ENCODE data around the gene ITK. TPM values are rescaled to one million over a fixed set of nuclear protein-coding genes. Genes with fewer than 3 reads are reported as not detected.

Gene ITK
- total RNA-seq = under 0.01 TPM

DNA sequence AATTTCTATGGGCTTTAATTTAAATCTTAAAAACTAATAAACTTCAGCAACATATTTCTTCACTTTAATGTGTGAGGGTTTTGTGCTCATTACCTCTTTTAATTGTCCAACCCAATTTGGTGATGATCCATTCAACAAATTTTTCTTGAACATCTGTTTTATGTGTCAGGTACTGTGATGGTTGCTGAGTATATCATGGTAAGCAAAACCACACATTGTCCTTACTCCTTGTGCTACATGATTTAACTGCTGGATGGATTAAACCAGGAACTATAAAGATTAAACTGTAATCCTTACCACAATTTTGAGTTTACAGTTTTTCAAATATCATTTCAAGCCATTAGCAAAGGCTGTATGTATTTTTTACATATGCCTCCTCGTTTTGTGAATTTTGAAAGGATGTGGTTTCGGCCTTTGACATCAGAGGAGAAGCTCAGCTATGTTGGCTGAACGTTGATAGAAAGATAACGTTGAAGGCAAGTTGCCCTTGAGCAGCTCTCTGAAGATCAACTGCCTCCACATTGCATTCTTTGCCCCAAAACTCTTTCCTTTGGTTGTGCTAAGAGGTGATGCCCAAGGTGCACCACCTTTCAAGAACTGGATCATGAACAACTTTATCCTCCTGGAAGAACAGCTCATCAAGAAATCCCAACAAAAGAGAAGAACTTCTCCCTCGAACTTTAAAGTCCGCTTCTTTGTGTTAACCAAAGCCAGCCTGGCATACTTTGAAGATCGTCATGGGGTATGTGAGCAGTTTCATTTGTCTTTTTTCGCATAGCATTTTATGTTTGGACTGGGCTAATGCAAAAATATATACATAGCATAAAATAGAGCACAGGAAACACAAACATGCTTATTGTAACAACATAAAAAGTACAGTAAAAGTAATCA is at the start of gene ITK:
Gene ITK (plus strand): TSS at position 467 of the 891 bp plus-strand sequence. CDS start 138 bp downstream, at position 605.
- no peaks in the 10 kb centered on the region for H3K36me3 ChIP-seq (ENCODE audit: control insufficient read depth in 3 of 3, insufficient read depth in 3 of 3, low read length in 3 of 3)
- no peak within 1 kb of the TSS for H3K4me3 ChIP-seq (ENCODE audit: low read length in 3 of 3)
- no peak within 1 kb of the TSS for H3K27ac ChIP-seq (ENCODE audit: low read depth, low read length)
- H3K9me3 ChIP-seq (ENCODE audit: control insufficient read depth in 3 of 3, low read length in 3 of 3) = no peaks in the 10 kb centered on the region
- no peak within 1 kb of the TSS for H3K9ac ChIP-seq (ENCODE audit: low read depth in 1 of 3, low read length in 3 of 3)
- H3K27me3 ChIP-seq (ENCODE audit: control insufficient read depth in 3 of 3, insufficient read depth in 3 of 3, low read length in 3 of 3) = peaks cover 0 to 6% (median 5%) of the 10 kb centered on the region in 3 donors
- H3K4me1 ChIP-seq (ENCODE audit: control insufficient read depth in 3 of 3, insufficient read depth in 3 of 3, low read length in 3 of 3) = no peaks in the 10 kb centered on the region

DNA sequence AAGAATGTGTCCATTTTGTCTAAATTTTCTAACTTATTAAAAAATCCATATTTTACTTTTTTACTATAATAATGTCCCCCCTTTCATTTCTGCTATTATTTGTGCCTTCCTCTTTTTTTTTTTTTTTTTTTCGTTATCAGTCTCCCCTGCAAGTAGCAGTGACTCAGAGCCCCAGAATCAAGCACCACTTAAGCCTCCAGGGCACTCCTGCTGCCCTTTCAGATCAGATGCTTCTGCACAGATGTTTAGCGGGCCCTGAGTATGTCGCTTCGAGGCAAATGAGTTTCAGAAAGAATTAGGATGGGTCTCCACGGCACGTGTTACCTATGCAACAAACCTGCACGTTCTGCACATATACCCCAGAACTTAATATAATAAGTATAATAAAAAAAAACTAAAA is 49.7 kb upstream of the ITK start:
- no peak overlapping the region for H3K4me3 ChIP-seq (ENCODE audit: low read length in 3 of 3)
- H3K9ac ChIP-seq (ENCODE audit: low read depth in 1 of 3, low read length in 3 of 3) = no peak overlapping the region
- no peak overlapping the region for H3K27ac ChIP-seq (ENCODE audit: low read depth, low read length)

DNA sequence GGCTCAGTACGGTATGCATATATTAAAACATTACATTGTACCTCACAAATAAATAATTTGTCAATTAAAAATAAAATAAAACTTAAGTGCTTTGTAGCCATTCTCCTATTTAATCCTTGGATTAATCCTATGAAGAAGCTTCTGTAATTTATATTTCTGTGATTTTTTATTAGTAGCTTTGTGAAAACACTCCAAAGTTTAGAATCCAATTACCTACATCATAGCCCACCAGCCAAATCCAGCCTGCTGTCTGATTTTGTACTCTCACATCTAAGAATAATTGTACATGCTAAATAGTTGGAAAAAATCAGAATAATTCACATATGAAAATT is 48.4 kb upstream of the ITK start:
- H3K4me3 ChIP-seq (ENCODE audit: low read length in 3 of 3) = no peak overlapping the region
- H3K9ac ChIP-seq (ENCODE audit: low read depth in 1 of 3, low read length in 3 of 3) = no peak overlapping the region
- no peaks in the 10 kb centered on the region for H3K4me1 ChIP-seq (ENCODE audit: control insufficient read depth in 3 of 3, insufficient read depth in 3 of 3, low read length in 3 of 3)
- no peak overlapping the region for H3K27ac ChIP-seq (ENCODE audit: low read depth, low read length)
- no peaks in the 10 kb centered on the region for H3K9me3 ChIP-seq (ENCODE audit: control insufficient read depth in 3 of 3, low read length in 3 of 3)
- no peaks in the 10 kb centered on the region for H3K27me3 ChIP-seq (ENCODE audit: control insufficient read depth in 3 of 3, insufficient read depth in 3 of 3, low read length in 3 of 3)
- H3K36me3 ChIP-seq (ENCODE audit: control insufficient read depth in 3 of 3, insufficient read depth in 3 of 3, low read length in 3 of 3) = peaks cover 0 to 2% (median 0%) of the 10 kb centered on the region in 3 donors

More for the DNA sequence above, 49.7 kb upstream of the ITK start:
- H3K36me3 ChIP-seq (ENCODE audit: control insufficient read depth in 3 of 3, insufficient read depth in 3 of 3, low read length in 3 of 3) = no peaks in the 10 kb centered on the region
- no peaks in the 10 kb centered on the region for H3K27me3 ChIP-seq (ENCODE audit: control insufficient read depth in 3 of 3, insufficient read depth in 3 of 3, low read length in 3 of 3)
- H3K4me1 ChIP-seq (ENCODE audit: control insufficient read depth in 3 of 3, insufficient read depth in 3 of 3, low read length in 3 of 3) = no peaks in the 10 kb centered on the region
- H3K9me3 ChIP-seq (ENCODE audit: control insufficient read depth in 3 of 3, low read length in 3 of 3) = no peaks in the 10 kb centered on the region

DNA sequence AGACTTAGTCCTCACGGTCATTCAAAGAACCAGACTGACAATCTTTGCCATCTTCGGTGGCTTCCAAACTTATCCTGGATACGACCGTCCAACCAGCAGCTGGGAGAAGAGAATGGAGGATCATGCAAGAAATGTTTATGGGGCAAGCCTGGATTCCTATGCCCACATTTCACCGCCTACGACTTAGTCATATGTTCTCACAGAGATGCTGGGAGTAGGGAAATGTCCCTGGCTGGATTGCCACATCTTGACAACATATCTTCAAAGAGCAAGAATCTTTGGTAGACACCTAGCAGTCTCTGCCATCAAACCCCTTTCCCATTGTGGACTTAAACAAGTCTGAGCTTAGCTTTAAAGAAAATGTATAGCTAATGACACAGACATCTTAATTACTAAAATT is 42.9 kb upstream of the ITK start:
- Histone ChIP-seq H3K27ac (ENCODE audit: low read depth, low read length) (no peak overlapping the region), H3K4me1 (ENCODE audit: control insufficient read depth in 3 of 3, insufficient read depth in 3 of 3, low read length in 3 of 3) (peaks cover 5 to 6% (median 5%) of the 10 kb centered on the region in 3 donors), H3K27me3 (ENCODE audit: control insufficient read depth in 3 of 3, insufficient read depth in 3 of 3, low read length in 3 of 3) (no peaks in the 10 kb centered on the region), H3K9me3 (ENCODE audit: control insufficient read depth in 3 of 3, low read length in 3 of 3) (no peaks in the 10 kb centered on the region), H3K36me3 (ENCODE audit: control insufficient read depth in 3 of 3, insufficient read depth in 3 of 3, low read length in 3 of 3) (peaks cover 2 to 15% (median 4%) of the 10 kb centered on the region in 3 donors), H3K9ac (ENCODE audit: low read depth in 1 of 3, low read length in 3 of 3) (no peak overlapping the region), H3K4me3 (ENCODE audit: low read length in 3 of 3) (no peak overlapping the region)

DNA sequence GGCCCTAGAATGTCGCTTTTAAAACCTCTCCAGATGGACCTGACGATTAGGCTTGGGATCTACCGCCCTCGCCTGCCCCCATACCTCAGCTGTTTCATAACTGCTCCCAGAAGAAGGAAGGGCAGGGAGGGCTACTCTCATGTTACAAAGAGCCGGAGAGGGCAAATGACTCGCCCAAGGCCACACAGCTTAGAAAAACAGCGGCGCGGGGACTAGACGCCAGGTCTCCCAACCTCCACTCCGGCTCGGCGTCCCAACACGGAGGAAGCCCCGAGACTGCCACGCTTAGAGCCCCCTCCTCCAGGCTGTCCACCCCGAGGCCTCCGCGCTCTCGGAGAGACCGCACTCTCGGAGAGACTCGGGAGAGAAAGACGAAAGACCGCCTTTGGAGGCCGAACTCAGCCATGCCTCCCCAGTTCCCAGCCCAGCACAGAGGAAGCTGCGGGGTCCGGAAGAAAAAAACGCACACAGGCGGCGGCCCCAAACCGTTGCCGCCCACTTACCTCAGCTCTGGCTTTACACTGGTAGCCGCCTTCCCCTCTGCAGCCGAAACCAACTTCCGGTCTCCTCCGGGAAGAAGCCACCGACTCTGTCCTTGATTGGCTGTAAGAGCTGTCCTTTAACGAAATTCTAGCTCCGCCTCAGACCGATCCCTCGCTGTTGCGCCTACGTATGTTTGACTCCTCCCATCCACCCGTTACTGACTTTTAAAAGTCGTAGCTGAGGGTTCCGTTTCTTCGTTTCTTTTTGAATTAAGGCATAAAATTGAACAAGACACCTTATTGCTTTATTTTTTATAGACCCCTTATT is 38.1 kb upstream of the ITK start, which contains the start of gene MED7:
Gene MED7 (minus strand): TSS at position 549 of the 810 bp plus-strand sequence. CDS start 3,434 bp downstream, outside the sequence.
- Histone ChIP-seq H3K27ac (ENCODE audit: low read depth, low read length) (peak within 1 kb of the TSS; percentile 90), H3K27me3 (ENCODE audit: control insufficient read depth in 3 of 3, insufficient read depth in 3 of 3, low read length in 3 of 3) (no peaks in the 10 kb centered on the region), H3K36me3 (ENCODE audit: control insufficient read depth in 3 of 3, insufficient read depth in 3 of 3, low read length in 3 of 3) (peaks cover under 1 to 11% (median 2%) of the 10 kb centered on the region in 3 donors), H3K4me3 (ENCODE audit: low read length in 3 of 3) (peak within 1 kb of the TSS; percentile 93 to 96 (median 95)), H3K9me3 (ENCODE audit: control insufficient read depth in 3 of 3, low read length in 3 of 3) (no peaks in the 10 kb centered on the region), H3K4me1 (ENCODE audit: control insufficient read depth in 3 of 3, insufficient read depth in 3 of 3, low read length in 3 of 3) (peaks cover 5 to 11% (median 8%) of the 10 kb centered on the region in 3 donors), H3K9ac (ENCODE audit: low read depth in 1 of 3, low read length in 3 of 3) (peak within 1 kb of the TSS; percentile 92 to 97 (median 96))

DNA sequence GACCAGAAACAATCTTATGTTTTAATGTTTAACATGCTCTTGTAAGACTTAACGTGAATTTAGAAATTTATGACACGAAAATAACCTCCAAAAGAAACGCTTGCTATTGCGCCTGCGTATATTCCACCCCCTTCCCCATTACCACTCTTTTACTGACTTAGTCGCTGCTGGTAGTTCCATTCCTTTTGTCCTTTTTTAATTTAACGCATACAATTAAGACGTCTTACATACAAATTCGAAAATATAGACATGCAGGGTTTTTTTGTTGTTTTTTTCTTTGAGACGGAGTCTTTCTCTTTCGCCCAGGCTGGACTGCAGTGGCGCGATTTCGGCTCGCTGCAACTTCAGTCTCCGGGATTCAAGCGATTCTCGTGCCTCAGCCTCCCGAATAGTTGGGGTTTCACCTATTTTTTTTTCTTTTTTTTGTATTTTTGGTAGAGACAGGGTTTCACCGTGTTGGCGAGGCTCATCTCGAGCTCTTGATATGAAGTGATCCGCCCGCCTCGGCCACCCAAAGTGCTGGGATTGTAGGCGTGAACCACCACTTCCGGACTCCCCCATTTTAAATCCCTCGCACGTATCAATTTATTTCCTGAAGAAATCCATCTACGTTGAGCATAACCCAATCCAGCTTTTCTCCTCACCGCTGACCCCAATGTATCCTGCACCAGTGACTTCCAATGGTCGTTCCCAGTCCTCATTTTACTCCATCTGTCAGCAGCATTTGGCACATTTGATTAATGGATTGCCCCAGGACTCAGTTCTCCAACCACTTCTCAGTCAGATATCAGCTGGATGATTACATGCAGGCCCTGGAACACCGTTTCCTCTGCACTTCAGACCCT is 37.3 kb upstream of the ITK start:
- Histone ChIP-seq H3K27ac (ENCODE audit: low read depth, low read length) (peak overlapping the region; percentile 90), H3K9ac (ENCODE audit: low read depth in 1 of 3, low read length in 3 of 3) (peak overlapping the region; percentile 89 to 96 (median 92)), H3K4me1 (ENCODE audit: control insufficient read depth in 3 of 3, insufficient read depth in 3 of 3, low read length in 3 of 3) (peaks cover 5 to 11% (median 8%) of the 10 kb centered on the region in 3 donors)

DNA sequence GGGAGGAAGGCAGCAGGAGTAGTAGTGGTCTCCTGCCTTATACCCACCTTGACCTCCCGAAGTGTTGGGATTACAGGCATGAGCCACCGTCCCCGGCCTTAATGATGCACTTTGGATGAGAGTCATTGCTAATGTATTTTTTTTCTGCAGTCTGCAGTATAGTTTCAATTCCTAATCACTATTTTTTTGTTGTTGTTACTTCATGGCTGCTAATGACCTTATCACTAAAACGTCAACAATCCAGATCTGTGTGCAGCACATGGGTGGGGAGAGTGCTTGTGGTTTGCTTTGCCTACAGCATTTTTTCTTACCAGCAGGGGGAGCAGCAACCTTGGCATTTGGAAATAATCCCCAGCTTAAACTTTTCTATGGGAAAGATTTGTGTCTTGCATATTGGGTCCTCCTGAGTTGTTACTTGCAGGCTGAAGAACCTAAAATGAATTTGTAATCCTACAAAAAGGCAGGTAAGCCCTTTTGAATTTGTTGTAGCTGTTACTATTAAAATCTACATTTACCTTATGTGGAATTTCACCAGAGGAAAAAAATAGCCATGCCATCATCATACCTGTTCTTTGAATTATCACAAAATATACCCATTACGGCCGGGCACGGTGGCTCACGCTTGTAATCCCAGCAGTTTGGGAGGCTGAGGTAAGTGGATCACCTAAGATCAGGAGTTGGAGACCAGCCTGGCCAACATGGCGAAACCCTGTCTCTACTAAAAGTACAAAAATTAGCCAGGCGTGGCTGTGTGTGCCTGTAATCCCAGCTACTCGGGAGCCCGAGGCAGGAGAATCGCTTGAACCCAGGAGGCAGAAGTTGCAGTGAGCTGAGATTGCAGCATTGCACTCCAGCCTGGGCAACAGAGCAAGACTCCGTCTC is 31.7 kb upstream of the ITK start:
- Histone ChIP-seq H3K9ac (ENCODE audit: low read depth in 1 of 3, low read length in 3 of 3) (no peak overlapping the region), H3K4me1 (ENCODE audit: control insufficient read depth in 3 of 3, insufficient read depth in 3 of 3, low read length in 3 of 3) (no peaks in the 10 kb centered on the region), H3K27me3 (ENCODE audit: control insufficient read depth in 3 of 3, insufficient read depth in 3 of 3, low read length in 3 of 3) (no peaks in the 10 kb centered on the region), H3K9me3 (ENCODE audit: control insufficient read depth in 3 of 3, low read length in 3 of 3) (no peaks in the 10 kb centered on the region), H3K27ac (ENCODE audit: low read depth, low read length) (no peak overlapping the region), H3K36me3 (ENCODE audit: control insufficient read depth in 3 of 3, insufficient read depth in 3 of 3, low read length in 3 of 3) (no peaks in the 10 kb centered on the region), H3K4me3 (ENCODE audit: low read length in 3 of 3) (no peak overlapping the region)

More for the DNA sequence above, 37.3 kb upstream of the ITK start:
- H3K27me3 ChIP-seq (ENCODE audit: control insufficient read depth in 3 of 3, insufficient read depth in 3 of 3, low read length in 3 of 3) = no peaks in the 10 kb centered on the region
- no peaks in the 10 kb centered on the region for H3K9me3 ChIP-seq (ENCODE audit: control insufficient read depth in 3 of 3, low read length in 3 of 3)
- H3K4me3 ChIP-seq (ENCODE audit: low read length in 3 of 3) = peak overlapping the region; percentile 93 to 96 (median 95)
- peaks cover 0 to 5% (median 0%) of the 10 kb centered on the region in 3 donors for H3K36me3 ChIP-seq (ENCODE audit: control insufficient read depth in 3 of 3, insufficient read depth in 3 of 3, low read length in 3 of 3)

DNA sequence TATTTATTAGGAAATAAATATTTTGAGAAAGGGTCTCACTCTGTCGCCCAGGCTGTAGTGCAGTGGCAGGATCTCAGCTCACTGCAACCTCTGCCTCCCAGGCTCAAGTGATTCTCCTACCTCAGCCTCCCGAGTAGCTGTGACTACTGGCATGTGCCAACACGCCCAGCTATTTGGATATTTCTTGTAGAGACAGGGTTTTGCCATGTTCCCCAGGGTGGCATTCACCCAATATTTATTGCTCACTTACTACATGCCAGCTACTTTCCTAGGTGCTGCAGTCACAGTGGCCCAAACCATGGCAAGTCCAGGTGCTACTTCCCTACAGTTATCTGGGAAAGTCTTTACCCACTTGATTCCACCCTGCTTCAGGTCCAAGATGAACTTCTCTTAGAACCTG is 29.6 kb upstream of the ITK start:
- no peak overlapping the region for H3K4me3 ChIP-seq (ENCODE audit: low read length in 3 of 3)
- H3K27ac ChIP-seq (ENCODE audit: low read depth, low read length) = no peak overlapping the region
- no peaks in the 10 kb centered on the region for H3K4me1 ChIP-seq (ENCODE audit: control insufficient read depth in 3 of 3, insufficient read depth in 3 of 3, low read length in 3 of 3)
- no peak overlapping the region for H3K9ac ChIP-seq (ENCODE audit: low read depth in 1 of 3, low read length in 3 of 3)
- H3K36me3 ChIP-seq (ENCODE audit: control insufficient read depth in 3 of 3, insufficient read depth in 3 of 3, low read length in 3 of 3) = no peaks in the 10 kb centered on the region
- no peaks in the 10 kb centered on the region for H3K9me3 ChIP-seq (ENCODE audit: control insufficient read depth in 3 of 3, low read length in 3 of 3)
- H3K27me3 ChIP-seq (ENCODE audit: control insufficient read depth in 3 of 3, insufficient read depth in 3 of 3, low read length in 3 of 3) = no peaks in the 10 kb centered on the region

DNA sequence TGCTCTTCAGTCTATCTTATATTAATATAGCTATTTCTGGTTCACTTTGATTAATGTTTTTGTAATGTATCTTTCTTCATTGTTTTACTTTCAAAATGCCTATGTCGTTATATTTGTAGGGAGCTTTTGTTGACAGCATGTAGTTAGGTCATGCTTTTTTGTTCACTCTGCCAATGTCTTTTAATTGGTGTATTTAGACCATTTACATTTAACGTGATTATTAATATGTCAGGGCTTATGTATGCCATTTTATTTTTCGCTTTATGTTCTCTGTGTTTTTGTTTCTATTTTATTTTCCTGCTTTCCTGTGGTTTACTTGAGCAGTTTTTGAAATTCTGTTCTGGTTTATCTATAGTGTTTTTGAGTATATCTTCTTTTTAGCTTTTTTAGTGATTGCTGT is 25.3 kb upstream of the ITK start:
- Histone ChIP-seq H3K9me3 (ENCODE audit: control insufficient read depth in 3 of 3, low read length in 3 of 3) (no peaks in the 10 kb centered on the region), H3K4me3 (ENCODE audit: low read length in 3 of 3) (no peak overlapping the region), H3K27me3 (ENCODE audit: control insufficient read depth in 3 of 3, insufficient read depth in 3 of 3, low read length in 3 of 3) (peaks cover 0 to 4% (median 0%) of the 10 kb centered on the region in 3 donors)

More for the DNA sequence above, 25.3 kb upstream of the ITK start:
- H3K27ac ChIP-seq (ENCODE audit: low read depth, low read length) = no peak overlapping the region
- no peaks in the 10 kb centered on the region for H3K4me1 ChIP-seq (ENCODE audit: control insufficient read depth in 3 of 3, insufficient read depth in 3 of 3, low read length in 3 of 3)
- no peaks in the 10 kb centered on the region for H3K36me3 ChIP-seq (ENCODE audit: control insufficient read depth in 3 of 3, insufficient read depth in 3 of 3, low read length in 3 of 3)
- H3K9ac ChIP-seq (ENCODE audit: low read depth in 1 of 3, low read length in 3 of 3) = no peak overlapping the region

Data from skeletal muscle tissue (tissue), 4 donors.